DND-41 (cell line): ENCODE measurements around the gene TBC1D19.
"Not testable (repeated sequence)": the region's sequence is repeated elsewhere in the genome, so short reads cannot be mapped to it uniquely, and the experiment has no call there.

ENCODE experiments used
- EZH2 ChIP-seq: IDR thresholded peaks from 3 replicates; pipeline ENCODE4 v1.6.1; 2012; ENCODE audit warnings: borderline replicate concordance, low read depth, mild to moderate bottlenecking, moderate library complexity, low read length, inconsistent platforms; ENCODE audit not compliant: severe bottlenecking
- TF ChIP-seq, protein P1 (sequence below): IDR thresholded peaks from 2 replicates; pipeline ENCODE4 v1.5.1; 2012; ENCODE audit warnings: borderline replicate concordance, low read length, moderate library complexity, mild to moderate bottlenecking; ENCODE audit not compliant: poor library complexity, severe bottlenecking; ENCODE audit errors: extremely low read depth

DNA sequence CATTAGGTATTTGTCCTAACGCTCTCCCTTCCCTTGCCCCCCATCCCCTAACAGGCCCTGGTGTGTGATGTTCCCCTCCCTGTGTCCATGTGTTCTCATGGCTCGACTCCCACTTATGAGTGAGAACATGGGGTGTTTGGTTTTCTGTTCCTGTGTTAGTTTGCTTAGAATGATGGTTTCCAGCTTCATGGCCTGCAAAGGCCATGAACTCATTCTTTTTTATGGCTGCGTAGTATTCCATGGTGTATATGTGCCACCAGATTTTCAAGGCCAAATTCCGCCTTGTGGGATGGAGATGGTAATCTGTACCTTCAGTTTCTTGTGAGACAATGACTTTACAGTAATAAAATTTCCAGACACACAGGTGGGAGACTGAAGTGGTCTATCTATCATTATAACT lies 2.5 kb upstream of the TBC1D19 start:
- TF ChIP-seq, protein P1, sequence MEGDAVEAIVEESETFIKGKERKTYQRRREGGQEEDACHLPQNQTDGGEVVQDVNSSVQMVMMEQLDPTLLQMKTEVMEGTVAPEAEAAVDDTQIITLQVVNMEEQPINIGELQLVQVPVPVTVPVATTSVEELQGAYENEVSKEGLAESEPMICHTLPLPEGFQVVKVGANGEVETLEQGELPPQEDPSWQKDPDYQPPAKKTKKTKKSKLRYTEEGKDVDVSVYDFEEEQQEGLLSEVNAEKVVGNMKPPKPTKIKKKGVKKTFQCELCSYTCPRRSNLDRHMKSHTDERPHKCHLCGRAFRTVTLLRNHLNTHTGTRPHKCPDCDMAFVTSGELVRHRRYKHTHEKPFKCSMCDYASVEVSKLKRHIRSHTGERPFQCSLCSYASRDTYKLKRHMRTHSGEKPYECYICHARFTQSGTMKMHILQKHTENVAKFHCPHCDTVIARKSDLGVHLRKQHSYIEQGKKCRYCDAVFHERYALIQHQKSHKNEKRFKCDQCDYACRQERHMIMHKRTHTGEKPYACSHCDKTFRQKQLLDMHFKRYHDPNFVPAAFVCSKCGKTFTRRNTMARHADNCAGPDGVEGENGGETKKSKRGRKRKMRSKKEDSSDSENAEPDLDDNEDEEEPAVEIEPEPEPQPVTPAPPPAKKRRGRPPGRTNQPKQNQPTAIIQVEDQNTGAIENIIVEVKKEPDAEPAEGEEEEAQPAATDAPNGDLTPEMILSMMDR: not testable (repeated sequence)
- TF ChIP-seq EZH2: not testable (repeated sequence)
